Measurements from ENCODE around the gene KIRREL3.

KIRREL3 gene

DNA sequence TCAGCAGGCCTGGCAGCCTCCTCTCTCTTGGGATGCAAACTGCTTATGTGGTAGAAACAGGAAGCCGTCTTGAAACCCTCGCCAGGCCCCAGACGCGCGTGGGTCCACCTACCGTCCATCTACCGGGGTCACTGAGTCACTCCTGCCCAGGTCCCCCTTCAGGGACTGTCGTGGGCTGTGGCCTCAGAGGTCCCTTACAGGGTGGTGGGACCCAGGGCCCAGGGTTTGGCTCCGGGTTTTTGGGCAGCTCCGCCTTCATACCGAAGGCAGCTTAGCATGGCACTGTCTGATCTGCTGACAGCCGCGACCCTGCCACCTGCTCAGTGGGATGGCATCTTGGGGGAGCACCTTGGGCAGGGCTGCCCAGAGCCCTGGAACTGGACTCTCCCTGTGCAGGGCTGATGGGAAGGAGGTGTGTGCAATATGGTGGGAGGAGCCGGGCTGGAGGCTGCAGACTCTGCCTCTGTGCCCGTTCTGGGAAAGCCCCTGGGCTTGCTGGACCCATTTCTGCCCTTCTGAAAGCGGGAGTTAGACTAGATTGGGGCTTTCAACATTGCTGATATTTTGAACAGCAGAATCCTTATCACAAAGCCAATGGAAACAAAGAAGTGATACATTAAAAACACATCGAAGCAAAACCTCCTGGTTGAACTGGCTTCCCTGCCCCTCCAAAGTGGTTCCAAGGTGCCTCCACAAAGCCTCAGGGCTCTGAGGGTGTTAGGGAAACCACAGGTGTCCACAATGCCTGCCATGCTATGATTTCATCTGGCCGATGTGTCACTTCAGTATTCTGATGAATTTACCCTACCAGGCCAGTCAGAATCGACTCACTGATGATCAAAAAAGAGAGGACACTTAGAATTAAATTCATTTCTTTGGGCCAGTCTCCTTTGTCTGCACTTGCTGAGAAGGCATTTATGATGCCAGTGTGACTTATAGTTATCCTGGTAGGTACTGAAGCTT lies 316.5 kb downstream of the KIRREL3 start:
- no peak overlapping the region for H3K4me3 ChIP-seq (ENCODE audit: low read depth in 1 of 5, low read length in 5 of 5)
- H3K9me3 ChIP-seq (ENCODE audit: control insufficient read depth in 5 of 5, low read length in 5 of 5) = no peaks in the 10 kb centered on the region
- no peaks in the 10 kb centered on the region for H3K4me1 ChIP-seq (ENCODE audit: control insufficient read depth in 5 of 5, insufficient read depth in 5 of 5, low read length in 5 of 5)
- H3K27ac ChIP-seq (ENCODE audit: low read depth, low read length) = no peak overlapping the region
- H3K9ac ChIP-seq (ENCODE audit: low read length in 5 of 5) = no peak overlapping the region
- H3K27me3 ChIP-seq (ENCODE audit: control insufficient read depth in 5 of 5, insufficient read depth in 4 of 5, low read length in 5 of 5) = peaks cover 0 to 3% (median 0%) of the 10 kb centered on the region in 5 donors
- H3K36me3 ChIP-seq (ENCODE audit: control insufficient read depth in 5 of 5, insufficient read depth in 5 of 5, low read length in 5 of 5) = no peaks in the 10 kb centered on the region

DNA sequence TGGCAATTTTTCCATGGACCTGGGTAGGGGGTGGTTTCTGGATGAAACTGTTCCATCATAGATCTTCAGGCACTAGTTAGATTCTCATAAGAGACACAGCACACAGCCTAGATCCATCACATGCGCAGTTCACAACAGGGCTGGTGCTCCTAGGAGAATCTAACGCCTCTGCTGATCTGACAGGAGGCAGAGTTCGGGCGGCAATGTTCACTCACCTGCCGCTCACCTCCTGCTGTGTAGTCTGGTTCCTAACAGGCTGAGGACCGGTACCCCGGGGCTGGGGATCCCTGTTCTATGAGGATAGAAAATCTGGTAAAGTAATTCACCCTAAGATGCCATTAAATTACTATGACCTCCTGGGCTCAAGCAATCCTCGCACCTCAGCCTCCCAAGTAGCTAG lies 318.0 kb downstream of the KIRREL3 start:
- Histone ChIP-seq H3K36me3 (ENCODE audit: control insufficient read depth in 5 of 5, insufficient read depth in 5 of 5, low read length in 5 of 5) (no peaks in the 10 kb centered on the region), H3K4me1 (ENCODE audit: control insufficient read depth in 5 of 5, insufficient read depth in 5 of 5, low read length in 5 of 5) (no peaks in the 10 kb centered on the region), H3K4me3 (ENCODE audit: low read depth in 1 of 5, low read length in 5 of 5) (no peak overlapping the region)

DNA sequence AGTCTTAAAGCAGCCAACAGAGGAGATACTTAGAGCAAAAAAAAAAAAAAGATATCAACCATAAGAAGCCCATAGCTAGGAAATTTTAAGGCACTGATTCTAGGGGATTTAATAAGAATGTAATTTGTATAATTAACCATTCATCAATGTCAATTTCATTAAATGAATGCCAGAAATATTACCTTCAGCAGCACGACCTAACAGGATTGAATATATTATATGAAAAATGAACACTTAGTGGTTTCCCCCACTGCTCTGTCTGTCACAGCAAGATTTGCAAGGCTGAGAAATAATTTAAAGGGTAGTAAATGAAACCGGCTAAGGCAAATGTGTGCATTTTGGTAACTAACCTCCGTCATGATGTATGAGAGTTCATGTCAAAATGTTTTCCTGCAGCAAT lies 319.9 kb downstream of the KIRREL3 start:
- Histone ChIP-seq H3K36me3 (ENCODE audit: control insufficient read depth in 5 of 5, insufficient read depth in 5 of 5, low read length in 5 of 5) (no peaks in the 10 kb centered on the region), H3K9ac (ENCODE audit: low read length in 5 of 5) (no peak overlapping the region), H3K27ac (ENCODE audit: low read depth, low read length) (no peak overlapping the region), H3K27me3 (ENCODE audit: control insufficient read depth in 5 of 5, insufficient read depth in 4 of 5, low read length in 5 of 5) (peaks cover 0 to 8% (median 2%) of the 10 kb centered on the region in 5 donors), H3K9me3 (ENCODE audit: control insufficient read depth in 5 of 5, low read length in 5 of 5) (no peaks in the 10 kb centered on the region), H3K4me1 (ENCODE audit: control insufficient read depth in 5 of 5, insufficient read depth in 5 of 5, low read length in 5 of 5) (no peaks in the 10 kb centered on the region), H3K4me3 (ENCODE audit: low read depth in 1 of 5, low read length in 5 of 5) (no peak overlapping the region)

More for the DNA sequence above, 318.0 kb downstream of the KIRREL3 start:
- Histone ChIP-seq H3K9ac (ENCODE audit: low read length in 5 of 5) (no peak overlapping the region), H3K9me3 (ENCODE audit: control insufficient read depth in 5 of 5, low read length in 5 of 5) (no peaks in the 10 kb centered on the region), H3K27ac (ENCODE audit: low read depth, low read length) (no peak overlapping the region), H3K27me3 (ENCODE audit: control insufficient read depth in 5 of 5, insufficient read depth in 4 of 5, low read length in 5 of 5) (peaks cover 0 to 5% (median under 1%) of the 10 kb centered on the region in 5 donors)

DNA sequence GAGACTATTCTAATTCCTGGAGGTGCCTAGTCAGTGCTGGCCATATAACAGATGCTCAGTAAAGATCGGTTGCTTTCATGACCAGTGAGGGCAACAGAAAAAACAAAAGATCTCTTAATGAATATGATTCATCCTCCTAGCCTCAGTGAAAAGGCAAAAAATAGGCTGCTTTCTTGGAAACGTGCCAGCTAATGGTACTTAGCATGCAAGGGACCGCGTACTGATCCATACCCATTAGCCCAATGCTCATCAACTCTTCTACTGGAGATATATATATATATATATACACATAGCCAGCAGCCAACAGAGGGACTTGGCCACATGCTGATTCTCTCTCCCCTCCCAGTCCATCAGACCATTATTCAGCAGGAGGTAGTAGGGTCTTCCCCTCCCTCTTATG lies 320.4 kb downstream of the KIRREL3 start:
- no peak overlapping the region for H3K27ac ChIP-seq (ENCODE audit: low read depth, low read length)
- no peaks in the 10 kb centered on the region for H3K4me1 ChIP-seq (ENCODE audit: control insufficient read depth in 5 of 5, insufficient read depth in 5 of 5, low read length in 5 of 5)
- H3K27me3 ChIP-seq (ENCODE audit: control insufficient read depth in 5 of 5, insufficient read depth in 4 of 5, low read length in 5 of 5) = peaks cover 0 to 8% (median 0%) of the 10 kb centered on the region in 5 donors
- no peak overlapping the region for H3K4me3 ChIP-seq (ENCODE audit: low read depth in 1 of 5, low read length in 5 of 5)
- no peaks in the 10 kb centered on the region for H3K9me3 ChIP-seq (ENCODE audit: control insufficient read depth in 5 of 5, low read length in 5 of 5)
- no peak overlapping the region for H3K9ac ChIP-seq (ENCODE audit: low read length in 5 of 5)
- H3K36me3 ChIP-seq (ENCODE audit: control insufficient read depth in 5 of 5, insufficient read depth in 5 of 5, low read length in 5 of 5) = no peaks in the 10 kb centered on the region

DNA sequence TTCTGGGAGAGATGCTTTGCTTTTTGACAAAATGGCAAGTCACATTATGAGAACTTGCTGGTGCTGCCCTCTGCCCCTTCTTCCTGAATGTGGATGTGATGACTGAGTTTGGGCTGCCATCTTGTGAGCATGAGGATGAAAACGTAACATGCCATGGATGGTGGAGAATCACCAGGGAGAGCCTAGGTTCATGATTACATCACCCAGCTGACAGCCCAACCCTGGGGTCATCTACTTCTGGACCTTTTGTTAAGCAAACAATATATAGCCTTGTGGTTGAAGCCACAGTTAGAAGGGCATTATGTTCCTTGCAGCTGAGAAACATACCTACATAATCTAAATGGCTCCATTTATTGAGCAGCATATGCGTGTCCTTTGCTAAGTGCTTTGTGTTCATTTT lies 321.5 kb downstream of the KIRREL3 start:
- Histone ChIP-seq H3K4me3 (ENCODE audit: low read depth in 1 of 5, low read length in 5 of 5) (no peak overlapping the region), H3K36me3 (ENCODE audit: control insufficient read depth in 5 of 5, insufficient read depth in 5 of 5, low read length in 5 of 5) (no peaks in the 10 kb centered on the region), H3K27me3 (ENCODE audit: control insufficient read depth in 5 of 5, insufficient read depth in 4 of 5, low read length in 5 of 5) (peaks cover 0 to 8% (median 0%) of the 10 kb centered on the region in 5 donors), H3K4me1 (ENCODE audit: control insufficient read depth in 5 of 5, insufficient read depth in 5 of 5, low read length in 5 of 5) (no peaks in the 10 kb centered on the region), H3K27ac (ENCODE audit: low read depth, low read length) (no peak overlapping the region), H3K9me3 (ENCODE audit: control insufficient read depth in 5 of 5, low read length in 5 of 5) (no peaks in the 10 kb centered on the region), H3K9ac (ENCODE audit: low read length in 5 of 5) (no peak overlapping the region)

DNA sequence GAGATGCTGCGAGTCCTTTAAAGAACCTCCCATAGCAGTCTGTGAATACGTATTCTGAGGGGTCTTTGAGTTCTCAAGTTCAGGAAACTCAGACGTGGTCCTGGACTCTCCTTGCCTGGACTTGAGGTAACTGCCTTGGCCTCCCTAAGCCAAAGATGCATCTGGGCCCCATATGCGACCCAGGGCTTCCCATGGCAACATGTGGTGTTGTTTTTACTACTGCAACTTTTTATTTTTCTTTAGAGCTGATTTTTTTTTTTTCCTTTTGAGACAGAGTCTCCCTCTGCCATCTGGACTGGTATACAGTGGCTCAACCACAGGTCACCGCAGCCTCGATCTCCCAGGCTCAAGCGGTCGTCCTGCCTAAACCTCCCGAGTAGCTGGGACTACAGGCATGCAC lies 324.0 kb downstream of the KIRREL3 start:
- Histone ChIP-seq H3K4me3 (ENCODE audit: low read depth in 1 of 5, low read length in 5 of 5) (no peak overlapping the region), H3K9ac (ENCODE audit: low read length in 5 of 5) (no peak overlapping the region), H3K36me3 (ENCODE audit: control insufficient read depth in 5 of 5, insufficient read depth in 5 of 5, low read length in 5 of 5) (no peaks in the 10 kb centered on the region), H3K27me3 (ENCODE audit: control insufficient read depth in 5 of 5, insufficient read depth in 4 of 5, low read length in 5 of 5) (peaks cover 0 to 8% (median 0%) of the 10 kb centered on the region in 5 donors), H3K4me1 (ENCODE audit: control insufficient read depth in 5 of 5, insufficient read depth in 5 of 5, low read length in 5 of 5) (no peaks in the 10 kb centered on the region), H3K9me3 (ENCODE audit: control insufficient read depth in 5 of 5, low read length in 5 of 5) (no peaks in the 10 kb centered on the region), H3K27ac (ENCODE audit: low read depth, low read length) (no peak overlapping the region)

DNA sequence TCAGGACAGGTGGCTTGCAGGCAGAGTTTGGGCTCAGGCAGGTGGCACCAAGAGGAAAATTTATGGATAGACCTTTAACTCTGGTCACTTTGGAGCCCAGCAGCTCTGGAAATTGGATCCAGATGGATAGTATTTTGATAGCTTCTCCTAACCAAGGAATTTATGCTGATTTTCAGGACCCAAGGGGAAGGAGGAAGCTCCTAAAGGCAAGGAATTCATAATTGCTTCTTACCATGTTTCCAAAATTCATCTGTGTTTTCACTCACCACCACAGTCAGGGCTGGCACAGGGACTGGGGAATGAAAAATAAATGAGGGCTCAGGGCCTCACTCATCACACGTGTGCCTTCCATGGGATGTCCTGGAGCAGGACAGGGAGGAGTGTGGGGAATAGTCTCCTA lies 327.3 kb downstream of the KIRREL3 start:
- Histone ChIP-seq H3K9me3 (ENCODE audit: control insufficient read depth in 5 of 5, low read length in 5 of 5) (no peaks in the 10 kb centered on the region), H3K27me3 (ENCODE audit: control insufficient read depth in 5 of 5, insufficient read depth in 4 of 5, low read length in 5 of 5) (peaks cover 0 to 10% (median under 1%) of the 10 kb centered on the region in 5 donors), H3K36me3 (ENCODE audit: control insufficient read depth in 5 of 5, insufficient read depth in 5 of 5, low read length in 5 of 5) (no peaks in the 10 kb centered on the region), H3K27ac (ENCODE audit: low read depth, low read length) (no peak overlapping the region), H3K9ac (ENCODE audit: low read length in 5 of 5) (no peak overlapping the region), H3K4me3 (ENCODE audit: low read depth in 1 of 5, low read length in 5 of 5) (no peak overlapping the region), H3K4me1 (ENCODE audit: control insufficient read depth in 5 of 5, insufficient read depth in 5 of 5, low read length in 5 of 5) (no peaks in the 10 kb centered on the region)

DNA sequence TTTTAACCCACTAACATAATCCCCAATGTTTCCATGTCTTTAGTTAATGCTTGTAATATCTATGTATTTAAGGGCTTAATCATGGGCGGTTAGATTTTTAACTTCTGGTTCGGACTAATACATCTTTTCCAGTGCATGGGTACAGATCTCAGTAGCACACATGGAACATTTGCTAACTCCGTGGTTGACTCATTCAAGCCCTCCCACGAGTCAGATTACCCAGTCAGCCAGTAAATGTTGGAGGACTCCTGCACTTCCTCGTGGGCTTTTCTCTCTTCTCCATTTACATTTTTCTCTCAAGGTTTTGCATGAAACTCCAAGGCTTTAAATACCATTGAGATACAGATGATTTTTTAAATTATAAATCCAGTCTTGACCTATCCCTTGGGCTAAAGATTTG lies 331.2 kb downstream of the KIRREL3 start:
- H3K9ac ChIP-seq (ENCODE audit: low read length in 5 of 5) = no peak overlapping the region
- H3K27me3 ChIP-seq (ENCODE audit: control insufficient read depth in 5 of 5, insufficient read depth in 4 of 5, low read length in 5 of 5) = peaks cover 0 to 4% (median 2%) of the 10 kb centered on the region in 5 donors
- H3K4me1 ChIP-seq (ENCODE audit: control insufficient read depth in 5 of 5, insufficient read depth in 5 of 5, low read length in 5 of 5) = no peaks in the 10 kb centered on the region

DNA sequence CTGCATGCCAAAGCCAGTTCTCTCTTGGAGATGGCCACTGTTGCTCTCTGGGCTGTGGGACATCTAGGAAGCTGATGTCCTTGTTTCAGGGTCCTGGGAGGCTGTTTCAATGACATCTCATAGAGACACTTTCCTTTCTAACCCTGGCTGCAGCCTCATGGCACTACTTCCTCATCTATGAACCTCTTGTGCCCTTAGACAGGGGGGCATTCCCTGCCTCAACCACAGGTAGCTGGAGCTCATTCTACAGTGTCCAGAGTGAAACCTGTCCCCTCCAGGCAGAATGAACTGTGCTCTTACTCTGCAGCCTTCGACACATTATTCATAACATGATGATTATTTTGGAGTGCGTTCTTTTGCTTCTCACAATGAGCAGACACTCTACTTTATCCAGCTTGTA lies 335.9 kb downstream of the KIRREL3 start:
- peaks cover 0 to 4% (median 0%) of the 10 kb centered on the region in 5 donors for H3K27me3 ChIP-seq (ENCODE audit: control insufficient read depth in 5 of 5, insufficient read depth in 4 of 5, low read length in 5 of 5)
- no peak overlapping the region for H3K27ac ChIP-seq (ENCODE audit: low read depth, low read length)
- no peak overlapping the region for H3K9ac ChIP-seq (ENCODE audit: low read length in 5 of 5)
- no peaks in the 10 kb centered on the region for H3K36me3 ChIP-seq (ENCODE audit: control insufficient read depth in 5 of 5, insufficient read depth in 5 of 5, low read length in 5 of 5)
- H3K4me3 ChIP-seq (ENCODE audit: low read depth in 1 of 5, low read length in 5 of 5) = no peak overlapping the region
- no peaks in the 10 kb centered on the region for H3K9me3 ChIP-seq (ENCODE audit: control insufficient read depth in 5 of 5, low read length in 5 of 5)
- H3K4me1 ChIP-seq (ENCODE audit: control insufficient read depth in 5 of 5, insufficient read depth in 5 of 5, low read length in 5 of 5) = no peaks in the 10 kb centered on the region

More for the DNA sequence above, 331.2 kb downstream of the KIRREL3 start:
- Histone ChIP-seq H3K4me3 (ENCODE audit: low read depth in 1 of 5, low read length in 5 of 5) (no peak overlapping the region), H3K27ac (ENCODE audit: low read depth, low read length) (no peak overlapping the region), H3K36me3 (ENCODE audit: control insufficient read depth in 5 of 5, insufficient read depth in 5 of 5, low read length in 5 of 5) (no peaks in the 10 kb centered on the region), H3K9me3 (ENCODE audit: control insufficient read depth in 5 of 5, low read length in 5 of 5) (no peaks in the 10 kb centered on the region)

DNA sequence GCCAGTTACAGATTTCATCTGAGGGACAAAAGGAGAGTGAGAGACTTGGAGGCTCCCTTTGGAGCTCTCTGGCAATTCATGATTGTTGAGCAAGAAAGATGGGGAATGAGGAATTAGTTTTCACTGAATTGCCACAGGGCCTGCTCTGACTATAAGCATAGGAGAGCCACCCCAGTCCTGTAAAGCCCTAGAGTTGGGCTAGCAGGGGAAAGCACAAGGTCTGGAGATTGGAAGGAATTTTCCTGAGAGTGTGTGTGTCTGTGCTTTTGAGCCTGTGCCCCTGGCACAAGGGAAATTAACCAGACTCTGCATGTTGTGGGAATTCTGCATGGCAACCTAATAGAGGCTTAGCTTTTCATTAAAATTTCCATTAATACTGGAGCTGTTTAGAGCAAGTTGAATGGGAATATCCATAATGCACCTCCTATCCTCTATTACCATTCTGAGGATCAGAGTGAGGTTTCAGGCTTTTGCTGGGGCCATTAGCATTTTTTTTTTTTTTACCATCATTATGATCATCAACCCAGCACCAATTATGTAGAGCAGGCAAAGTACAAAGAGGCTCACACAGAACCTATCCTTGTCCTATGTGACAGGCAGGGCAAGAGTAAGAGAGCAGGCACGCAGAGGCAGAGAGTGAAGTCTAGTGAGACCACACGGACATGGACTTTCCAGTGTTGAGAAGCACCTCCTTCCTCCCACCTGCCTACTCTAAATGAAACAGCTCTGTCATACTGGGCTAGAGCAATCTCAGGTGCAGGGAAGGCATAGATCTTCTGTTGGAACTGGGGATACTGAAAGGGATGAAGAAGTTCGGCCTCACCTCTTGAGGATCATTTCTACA lies 336.6 kb downstream of the KIRREL3 start:
- Histone ChIP-seq H3K9me3 (ENCODE audit: control insufficient read depth in 5 of 5, low read length in 5 of 5) (no peaks in the 10 kb centered on the region), H3K27ac (ENCODE audit: low read depth, low read length) (no peak overlapping the region), H3K9ac (ENCODE audit: low read length in 5 of 5) (no peak overlapping the region), H3K4me3 (ENCODE audit: low read depth in 1 of 5, low read length in 5 of 5) (no peak overlapping the region), H3K4me1 (ENCODE audit: control insufficient read depth in 5 of 5, insufficient read depth in 5 of 5, low read length in 5 of 5) (no peaks in the 10 kb centered on the region), H3K27me3 (ENCODE audit: control insufficient read depth in 5 of 5, insufficient read depth in 4 of 5, low read length in 5 of 5) (peaks cover 0 to 4% (median 0%) of the 10 kb centered on the region in 5 donors), H3K36me3 (ENCODE audit: control insufficient read depth in 5 of 5, insufficient read depth in 5 of 5, low read length in 5 of 5) (no peaks in the 10 kb centered on the region)

Measured in subcutaneous abdominal adipose tissue (tissue), 5 donors.